22Rv1 (cell line): ENCODE results near the gene RTN4.

Source experiments
- CTCF ChIP-seq: fragments of 450-650 bp; IDR thresholded peaks from 2 replicates; pipeline ENCODE4 v1.5.1; 2017; ENCODE audit warnings: mild to moderate bottlenecking
- ZFX ChIP-seq: fragments of 450-650 bp; IDR thresholded peaks from 2 replicates; pipeline ENCODE4 v1.6.1; 2017; ENCODE audit warnings: antibody characterized with exemption, borderline replicate concordance

GRCh38 chr2:54942373-54942772 is 107.9 kb downstream of the RTN4 start:
- TF ChIP-seq CTCF = no peak
- no peak for TF ChIP-seq ZFX
